Large intestine (tissue), 12 donors: ENCODE data around the gene LEO1. TPM values are rescaled to one million over a fixed set of nuclear protein-coding genes. Genes with fewer than 3 reads are reported as not detected.

Experiments
- DNase-seq, 2 donors: peaks; one replicate each; pipeline versions ENCODE4 v3.0.0 to v3.0.0-alpha.2; 2013
- H3K27ac ChIP-seq: one replicate; pipeline ENCODE4 v1.5.1; 2013; ENCODE audit warnings: low read length
- H3K27me3 ChIP-seq: 2 replicates; pipeline ENCODE4 v1.6.1; 2013; ENCODE audit warnings: low read length; ENCODE audit not compliant: control insufficient read depth, insufficient read depth
- H3K36me3 ChIP-seq: 2 replicates; pipeline ENCODE4 v1.6.1; 2013; ENCODE audit warnings: low read length; ENCODE audit not compliant: control insufficient read depth, insufficient read depth
- H3K4me1 ChIP-seq: one replicate; pipeline ENCODE4 v1.6.1; 2013; ENCODE audit warnings: low read length; ENCODE audit not compliant: control insufficient read depth, insufficient read depth
- H3K4me3 ChIP-seq: one replicate; pipeline ENCODE4 v1.5.1; 2013; ENCODE audit warnings: low read length
- H3K9me3 ChIP-seq: one replicate; pipeline ENCODE4 v1.6.1; 2013; ENCODE audit warnings: mild to moderate bottlenecking, low read depth, low read length, moderate library complexity; ENCODE audit not compliant: control insufficient read depth
- WGBS: methylation state at CpG from one replicate; pipeline ENCODE4 v1.1.5; 2013; ENCODE audit warnings: low lambda C conversion rate; ENCODE audit not compliant: insufficient coverage; 5-methylcytosine and 5-hydroxymethylcytosine counted together
- long read RNA-seq, 11 donors: transcript quantifications; one replicate each; lab custom pipeline, GENCODE V29; 2026
- polyA plus RNA-seq: library from polyadenylated mRNA; unstranded; fragments of 120-200 nt; gene quantifications from one replicate; pipeline ENCODE4 v1.2.1, GENCODE V29; 2013

The LEO1 gene
- polyA plus RNA-seq, result 21.0 TPM
- long read RNA-seq, donor 1, partial matches to known transcripts, result 0 of 4 reads
- long read RNA-seq, donor 1, other reads (novel, unspliced or antisense), result 0 of 4 reads
- long read RNA-seq, donor 2, partial matches to known transcripts, result 5 of 9 reads
- long read RNA-seq, donor 2, other reads (novel, unspliced or antisense), result 0 of 9 reads
- long read RNA-seq, donor 3, result 0 reads
- long read RNA-seq, donor 4, result 0 reads
- long read RNA-seq, donor 5, partial matches to known transcripts, result 11 of 14 reads
- long read RNA-seq, donor 5, other reads (novel, unspliced or antisense), result 0 of 14 reads
- long read RNA-seq, donor 6, partial matches to known transcripts, result 10 of 11 reads
- long read RNA-seq, donor 6, other reads (novel, unspliced or antisense), result 0 of 11 reads
- long read RNA-seq, donor 7, partial matches to known transcripts, result 0 of 1 reads
- long read RNA-seq, donor 7, other reads (novel, unspliced or antisense), result 0 of 1 reads
- long read RNA-seq, donor 8, partial matches to known transcripts, result 5 of 8 reads
- long read RNA-seq, donor 8, other reads (novel, unspliced or antisense), result 0 of 8 reads
- long read RNA-seq, donor 9, result 0 reads
- long read RNA-seq, donor 10, result 0 reads
- long read RNA-seq, donor 11, partial matches to known transcripts, result 0 of 2 reads
- long read RNA-seq, donor 11, other reads (novel, unspliced or antisense), result 0 of 2 reads

GRCh38 chr15:51971375-51972133 is at the start of gene LEO1:
LEO1 (minus strand) TSS chr15:51971778; CDS start chr15:51971745, 33 bp downstream.
- peak; percentile 96 to 98 for DNase-seq
- Histone ChIP-seq H3K9me3 (peaks cover 12% of the 10 kb centered on the region), H3K36me3 (no peaks in the 10 kb centered on the region), H3K27me3 (no peaks in the 10 kb centered on the region), H3K27ac (peak within 1 kb of the TSS; percentile 84), H3K4me1 (peaks cover 7% of the 10 kb centered on the region), H3K4me3 (peak within 1 kb of the TSS; percentile 90)
- WGBS, result no CpG with 5 or more reads among the region's 58 CpGs

GRCh38 chr15:52021128-52021671 is 49.6 kb upstream of the LEO1 start:
- 0% methylated on average over 3 of the region's 4 CpGs for WGBS
- DNase-seq, result peak; percentile 54 to 73
- Histone ChIP-seq H3K27ac (peak overlapping the region; percentile 77), H3K4me3 (peak overlapping the region; percentile 48), H3K4me1 (peaks cover 8% of the 10 kb centered on the region), H3K36me3 (peaks cover 3% of the 10 kb centered on the region), H3K9me3 (no peaks in the 10 kb centered on the region), H3K27me3 (no peaks in the 10 kb centered on the region)

GRCh38 chr15:52020221-52021085 is 48.9 kb upstream of the LEO1 start:
- Histone ChIP-seq H3K4me3 (peak overlapping the region; percentile 48), H3K36me3 (peaks cover 3% of the 10 kb centered on the region), H3K27me3 (no peaks in the 10 kb centered on the region), H3K9me3 (no peaks in the 10 kb centered on the region), H3K27ac (peak overlapping the region; percentile 77), H3K4me1 (peaks cover 8% of the 10 kb centered on the region)
- 11% methylated on average over 4 of the region's 10 CpGs for WGBS
- no peak for DNase-seq

GRCh38 chr15:52019394-52020220 is 48.0 kb upstream of the LEO1 start:
- Histone ChIP-seq H3K4me3 (peak overlapping the region; percentile 68), H3K9me3 (no peaks in the 10 kb centered on the region), H3K27ac (peak overlapping the region; percentile 77), H3K36me3 (no peaks in the 10 kb centered on the region), H3K4me1 (peaks cover 8% of the 10 kb centered on the region), H3K27me3 (no peaks in the 10 kb centered on the region)
- 0% methylated on average over 2 of the region's 100 CpGs for WGBS
- peak; percentile 92 to 95 for DNase-seq

GRCh38 chr15:52018693-52019393 is 47.3 kb upstream of the LEO1 start, which contains the start of gene MAPK6:
MAPK6 (plus strand) TSS chr15:52019219; CDS start chr15:52046461, 27,242 bp downstream.
- peaks cover 8% of the 10 kb centered on the region for H3K4me1 ChIP-seq
- peak; percentile 95 to 96 for DNase-seq
- H3K36me3 ChIP-seq, result no peaks in the 10 kb centered on the region
- H3K9me3 ChIP-seq, result no peaks in the 10 kb centered on the region
- no peaks in the 10 kb centered on the region for H3K27me3 ChIP-seq
- 40% methylated on average over 1 of the region's 59 CpGs for WGBS
- peak within 1 kb of the TSS; percentile 68 for H3K4me3 ChIP-seq
- H3K27ac ChIP-seq, result peak within 1 kb of the TSS; percentile 77

GRCh38 chr15:52018244-52018643 is 46.7 kb upstream of the LEO1 start:
- Histone ChIP-seq H3K27ac (no peak overlapping the region), H3K27me3 (no peaks in the 10 kb centered on the region), H3K9me3 (no peaks in the 10 kb centered on the region), H3K4me3 (no peak overlapping the region), H3K36me3 (no peaks in the 10 kb centered on the region), H3K4me1 (peaks cover 8% of the 10 kb centered on the region)
- 100% methylated on average over 1 of the region's 7 CpGs for WGBS
- DNase-seq, result no peak

- Histone ChIP-seq H3K27me3 (no peaks in the 10 kb centered on the region), H3K4me1 (peaks cover 3% of the 10 kb centered on the region), H3K27ac (no peak overlapping the region), H3K36me3 (no peaks in the 10 kb centered on the region), H3K9me3 (no peaks in the 10 kb centered on the region), H3K4me3 (no peak overlapping the region)
- no CpG with 5 or more reads among the region's 2 CpGs for WGBS
- DNase-seq, result no peak
Measured at GRCh38 chr15:52016316-52016715, 44.7 kb upstream of the LEO1 start.

- no CpG with 5 or more reads among the region's 1 CpG for WGBS
- Histone ChIP-seq H3K4me3 (no peak overlapping the region), H3K9me3 (no peaks in the 10 kb centered on the region), H3K4me1 (peaks cover 3% of the 10 kb centered on the region), H3K27me3 (no peaks in the 10 kb centered on the region), H3K36me3 (no peaks in the 10 kb centered on the region), H3K27ac (no peak overlapping the region)
- DNase-seq, result no peak
Measured at GRCh38 chr15:52014616-52015015, 43.0 kb upstream of the LEO1 start.
